ENCODE results near the gene AP1G1. TPM values are rescaled to one million over a fixed set of nuclear protein-coding genes. Genes with fewer than 3 reads are reported as not detected.

AP1G1 gene
- 61.9 and 80.3 TPM in 2 replicates for total RNA-seq

DNA sequence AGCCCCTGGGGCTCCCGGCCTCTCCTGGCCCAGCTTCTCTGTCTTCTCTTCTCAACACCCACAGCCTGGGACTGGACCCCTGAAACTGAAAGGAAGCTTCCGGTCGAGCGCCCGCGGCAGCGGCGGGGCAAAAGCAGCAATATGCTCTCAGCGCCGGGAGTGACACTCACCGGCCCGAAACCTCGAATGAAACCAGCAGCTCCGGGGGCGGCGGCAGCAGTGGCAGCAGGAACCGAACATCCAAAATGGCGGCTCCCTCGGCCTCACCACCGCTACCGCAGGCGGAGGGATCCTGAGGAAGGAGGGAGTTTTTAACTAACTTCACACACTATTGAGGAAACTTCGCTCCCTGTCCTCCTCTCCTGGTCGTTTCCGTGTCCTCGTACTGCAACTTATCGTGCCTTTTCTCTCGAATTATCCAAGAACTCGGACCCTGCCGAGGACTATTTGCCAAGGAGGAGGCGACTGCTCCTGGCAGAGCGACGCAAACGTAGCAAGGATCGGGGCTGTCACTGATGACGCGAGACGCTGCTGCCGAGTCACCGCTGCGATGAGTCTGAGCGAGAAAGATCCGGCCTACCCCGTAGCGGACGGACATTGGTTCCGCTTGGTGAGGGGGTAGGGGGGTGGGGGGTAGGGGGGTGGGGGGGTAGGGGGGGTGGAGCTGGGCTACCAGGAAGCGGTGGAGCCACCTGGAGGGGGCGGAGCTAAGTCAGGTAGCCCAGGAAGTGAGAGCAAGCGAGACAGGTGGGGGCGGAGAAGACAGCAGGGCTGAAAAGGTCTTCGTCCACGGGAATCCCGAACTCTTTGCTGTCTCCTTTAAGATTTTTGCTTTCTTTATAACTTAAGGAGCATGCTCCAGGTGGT lies at the start of gene AP1G1:
AP1G1 (minus strand) TSS at position 242 of the 867 bp plus-strand sequence. CDS start 19,355 bp downstream, outside the sequence.

DNA sequence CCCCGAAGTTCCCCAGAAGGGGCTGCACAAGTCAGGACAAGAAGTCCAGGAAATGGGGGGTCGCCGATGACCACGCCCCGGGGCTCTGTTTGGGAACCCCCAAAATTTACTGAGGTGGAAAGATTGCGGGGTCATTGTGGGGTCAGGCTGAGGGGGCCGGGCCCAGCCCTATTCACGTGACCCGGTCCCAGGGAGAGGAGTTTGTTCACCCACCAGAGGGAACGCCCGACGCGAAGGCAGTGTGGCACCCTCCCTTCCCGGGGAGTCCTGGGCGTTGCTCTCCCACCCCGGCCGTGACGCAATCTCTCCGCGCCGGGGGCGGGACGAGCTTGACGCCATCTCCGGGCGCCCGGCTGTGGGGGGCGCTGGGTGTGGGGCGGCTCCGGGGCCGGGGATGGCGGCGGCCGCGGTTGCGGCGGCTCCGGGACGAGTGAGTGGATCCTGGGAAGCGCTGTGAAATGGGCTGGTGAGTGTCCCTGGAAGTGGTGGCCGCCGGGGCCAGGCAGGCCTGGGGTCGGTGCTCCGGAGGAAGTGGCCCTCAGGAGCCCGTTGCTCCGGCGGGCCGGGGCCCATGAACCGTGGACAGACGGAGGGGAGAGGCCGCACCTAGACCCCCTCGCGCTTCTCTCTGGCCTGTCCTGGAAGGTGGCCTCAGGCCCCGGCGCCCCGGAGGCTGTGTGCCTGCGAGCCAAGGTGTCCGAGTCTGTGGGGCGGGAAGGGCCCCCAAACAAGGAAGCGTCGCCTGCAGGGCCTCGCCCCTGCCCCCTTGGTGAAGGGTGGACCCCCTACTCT lies 37.2 kb upstream of the AP1G1 start, which contains the start of gene ATXN1L:
ATXN1L (plus strand) TSS at position 338 of the 792 bp plus-strand sequence. CDS start 3,765 bp downstream, outside the sequence.

DNA sequence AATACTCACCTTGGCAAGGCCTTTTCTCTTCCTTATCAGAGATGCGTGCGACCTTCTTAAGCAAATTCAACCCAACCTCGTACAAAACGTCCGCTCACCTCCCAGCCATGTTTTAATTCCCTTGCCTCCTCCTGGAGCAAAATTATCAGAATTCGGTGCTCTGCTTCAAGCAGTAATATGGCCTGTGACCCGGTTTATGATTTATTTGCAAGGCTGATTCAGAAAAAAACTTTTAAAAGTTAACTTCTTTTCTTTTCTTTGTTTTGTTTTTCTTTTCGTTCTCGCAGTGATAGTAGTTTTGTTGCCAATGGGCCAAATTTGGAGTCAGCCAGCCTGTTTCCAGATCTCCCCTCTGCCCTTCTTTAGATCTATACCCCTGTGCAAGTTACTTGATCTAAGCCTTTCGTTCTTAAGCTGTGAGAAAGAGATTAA lies 84.3 kb downstream of the AP1G1 start, which contains the start of gene PHLPP2:
PHLPP2 (minus strand) TSS at position 382 of the 432 bp plus-strand sequence. CDS start 9,906 bp downstream, outside the sequence.

Other genes starting within 250 kb of the AP1G1 start
- not detected in 2 replicates for gene TAT, start 231.7 kb downstream of the AP1G1 start, total RNA-seq
- 0.07 TPM in 1 of 2 replicates, not detected in the other for gene MARVELD3, start 182.7 kb downstream of the AP1G1 start, total RNA-seq
- gene PHLPP2, start 84.1 kb downstream of the AP1G1 start, total RNA-seq, result 8.5 and 9.0 TPM in 2 replicates
- 16.2 and 17.8 TPM in 2 replicates for gene ATXN1L, start 37.1 kb upstream of the AP1G1 start, total RNA-seq
- 3.2 and 4.4 TPM in 2 replicates for gene ZNF821, start 75.3 kb upstream of the AP1G1 start, total RNA-seq
- 111 and 135 TPM in 2 replicates for gene IST1, start 86.7 kb upstream of the AP1G1 start, total RNA-seq
- not detected in 2 replicates for gene PKD1L3, start 191.6 kb upstream of the AP1G1 start, total RNA-seq
- 3.0 and 3.5 TPM in 2 replicates for gene DHODH, start 199.9 kb upstream of the AP1G1 start, total RNA-seq
- gene HP, start 245.7 kb upstream of the AP1G1 start, total RNA-seq, result 0.20 TPM in 1 of 2 replicates, not detected in the other